Chondrocyte (in vitro differentiated cells): ENCODE data around the gene PRRC2A. TPM values are rescaled to one million over a fixed set of nuclear protein-coding genes. Genes with fewer than 3 reads are reported as not detected.

ENCODE experiments used
- DNase-seq: peaks from one replicate; pipeline ENCODE4 v3.0.0; 2021; ENCODE audit warnings: mixed read lengths, low spot score
- H3K27ac Mint-ChIP-seq: one replicate; pipeline ENCODE4 v1.8.0; 2021; ENCODE audit warnings: mild to moderate bottlenecking, moderate library complexity, mixed read lengths; ENCODE audit not compliant: unreplicated experiment
- H3K27me3 Mint-ChIP-seq: 2 replicates; pipeline ENCODE4 v1.8.0; 2021; ENCODE audit warnings: low read depth, mixed read lengths
- H3K36me3 Mint-ChIP-seq: 2 replicates; pipeline ENCODE4 v1.8.0; 2021; ENCODE audit warnings: low read depth, mixed read lengths
- H3K4me1 Mint-ChIP-seq: 2 replicates; pipeline ENCODE4 v1.8.0; 2021; ENCODE audit warnings: low read depth, mild to moderate bottlenecking, mixed read lengths
- H3K4me3 Mint-ChIP-seq: one replicate; pipeline ENCODE4 v1.8.0; 2021; ENCODE audit warnings: mild to moderate bottlenecking, moderate library complexity, mixed read lengths; ENCODE audit not compliant: unreplicated experiment
- H3K9me3 Mint-ChIP-seq: 2 replicates; pipeline ENCODE4 v1.8.0; 2021; ENCODE audit warnings: low read depth, mixed read lengths
- CTCF ChIP-seq: fragments of 200-600 bp; sonication (generic); IDR thresholded peaks from 2 replicates; pipeline ENCODE4 v1.5.0; 2021; ENCODE audit warnings: antibody characterized with exemption, mild to moderate bottlenecking, moderate library complexity
- total RNA-seq: library from RNA; stranded (reverse); gene quantifications from 3 replicates; pipeline ENCODE4 v1.2.1, GENCODE V29; 2021

PRRC2A gene
- total RNA-seq, 1 donor from 2014 or later: 156 TPM

- TF ChIP-seq CTCF: no peak
- Mint-ChIP-seq H3K4me3 (peak overlapping the region; percentile 98), H3K36me3 (peaks cover 24% of the 10 kb centered on the region), H3K4me1 (peaks cover 26% of the 10 kb centered on the region), H3K27me3 (no peaks in the 10 kb centered on the region), H3K27ac (peak overlapping the region; percentile 91), H3K9me3 (no peaks in the 10 kb centered on the region)
- DNase-seq: no peak
Measured at GRCh38 chr6:31621991-31622390, 1.5 kb downstream of the PRRC2A start.

GRCh38 chr6:31622684-31623091 lies 2.2 kb downstream of the PRRC2A start:
- DNase-seq: no peak
- H3K4me1 Mint-ChIP-seq: peaks cover 26% of the 10 kb centered on the region
- H3K27me3 Mint-ChIP-seq: no peaks in the 10 kb centered on the region
- peak overlapping the region; percentile 91 for H3K27ac Mint-ChIP-seq
- H3K9me3 Mint-ChIP-seq: no peaks in the 10 kb centered on the region
- TF ChIP-seq CTCF: no peak
- peaks cover 30% of the 10 kb centered on the region for H3K36me3 Mint-ChIP-seq
- peak overlapping the region; percentile 98 for H3K4me3 Mint-ChIP-seq

GRCh38 chr6:31624070-31624469 lies 3.6 kb downstream of the PRRC2A start:
- no peak overlapping the region for H3K4me3 Mint-ChIP-seq

GRCh38 chr6:31626952-31627351 lies 6.4 kb downstream of the PRRC2A start:
- H3K27me3 Mint-ChIP-seq: no peaks in the 10 kb centered on the region
- H3K9me3 Mint-ChIP-seq: no peaks in the 10 kb centered on the region
- H3K4me1 Mint-ChIP-seq: peaks cover 15% of the 10 kb centered on the region
- no peak for DNase-seq
- H3K36me3 Mint-ChIP-seq: peaks cover 58% of the 10 kb centered on the region
- H3K4me3 Mint-ChIP-seq: no peak overlapping the region
- no peak overlapping the region for H3K27ac Mint-ChIP-seq
- no peak for TF ChIP-seq CTCF

More at GRCh38 chr6:31624070-31624469, 3.6 kb downstream of the PRRC2A start:
- H3K27me3 Mint-ChIP-seq: no peaks in the 10 kb centered on the region
- H3K27ac Mint-ChIP-seq: no peak overlapping the region
- no peaks in the 10 kb centered on the region for H3K9me3 Mint-ChIP-seq
- DNase-seq: no peak
- peaks cover 26% of the 10 kb centered on the region for H3K4me1 Mint-ChIP-seq
- peaks cover 39% of the 10 kb centered on the region for H3K36me3 Mint-ChIP-seq
- no peak for TF ChIP-seq CTCF

GRCh38 chr6:31627690-31628287 lies 7.3 kb downstream of the PRRC2A start:
- H3K27ac Mint-ChIP-seq: peak overlapping the region; percentile 49
- H3K27me3 Mint-ChIP-seq: no peaks in the 10 kb centered on the region
- H3K4me3 Mint-ChIP-seq: no peak overlapping the region
- no peak for DNase-seq
- TF ChIP-seq CTCF: no peak
- H3K4me1 Mint-ChIP-seq: peaks cover 7% of the 10 kb centered on the region
- H3K9me3 Mint-ChIP-seq: no peaks in the 10 kb centered on the region
- peaks cover 58% of the 10 kb centered on the region for H3K36me3 Mint-ChIP-seq
